ENCODE results near the gene DCDC2.
"Not testable (repeated sequence)": the region's sequence is repeated elsewhere in the genome, so short reads cannot be mapped to it uniquely, and the experiment has no call there.

The DCDC2 gene

GRCh38 chr6:24241779-24242178 is 116.1 kb downstream of the DCDC2 start:
- H2BK120ac ChIP-seq (ENCODE audit: insufficient read depth, low read length, poor library complexity); DNase-seq; H3K36me3 ChIP-seq (ENCODE audit: control insufficient read depth in 1 of 2, insufficient read depth in 2 of 2, low read length in 2 of 2); H3K14ac ChIP-seq (ENCODE audit: low read length); H3K18ac ChIP-seq (ENCODE audit: low read length); H2AFZ ChIP-seq (ENCODE audit: insufficient read depth, low read length, poor library complexity); H3K23ac ChIP-seq (ENCODE audit: low read length); H3K79me2 ChIP-seq (ENCODE audit: control insufficient read depth, insufficient read depth, low read length, poor library complexity); H3K79me1 ChIP-seq (ENCODE audit: low read length); H4K8ac ChIP-seq (ENCODE audit: low read depth, low read length); H4K12ac ChIP-seq (ENCODE audit: low read depth, low read length); H3K9ac ChIP-seq (ENCODE audit: low read length); H3K27ac ChIP-seq (ENCODE audit: low read depth, low read length); H3K4me2 ChIP-seq (ENCODE audit: low read length); H2BK12ac ChIP-seq (ENCODE audit: low read length); H3K4me3 ChIP-seq (ENCODE audit: low read depth, low read length); H3K4me1 ChIP-seq (ENCODE audit: control insufficient read depth in 1 of 2, insufficient read depth in 2 of 2, low read length in 2 of 2); H3K9me3 ChIP-seq (ENCODE audit: insufficient read depth, low read depth, low read length); H2BK5ac ChIP-seq (ENCODE audit: low read depth, low read length, poor library complexity); H3K27me3 ChIP-seq (ENCODE audit: insufficient read depth, low read length); H2AK5ac ChIP-seq (ENCODE audit: low read length); H3K4ac ChIP-seq (ENCODE audit: low read depth, low read length); H4K91ac ChIP-seq (ENCODE audit: low read depth, low read length): not testable (repeated sequence)
- WGBS (ENCODE audit: extremely low coverage, insufficient coverage, insufficient read length) = no CpG with 5 or more reads among the region's 1 CpG

- no CpG with 5 or more reads among the region's 2 CpGs for WGBS (ENCODE audit: extremely low coverage, insufficient coverage, insufficient read length)
These were observed 116.9 kb downstream of the DCDC2 start for GRCh38 chr6:24240943-24241342.

GRCh38 chr6:24240380-24240928 is 117.4 kb downstream of the DCDC2 start:
- H3K9me3 ChIP-seq (ENCODE audit: insufficient read depth, low read depth, low read length) = peaks cover 2% of the 10 kb centered on the region
- H3K4me1 ChIP-seq (ENCODE audit: control insufficient read depth in 1 of 2, insufficient read depth in 2 of 2, low read length in 2 of 2) = peaks cover 0 to 6% of the 10 kb centered on the region in 2 experiments
- no peak overlapping the region for H3K4ac ChIP-seq (ENCODE audit: low read depth, low read length)
- H2BK5ac ChIP-seq (ENCODE audit: low read depth, low read length, poor library complexity) = no peak overlapping the region
- H4K91ac ChIP-seq (ENCODE audit: low read depth, low read length) = no peak overlapping the region
- H2AK5ac ChIP-seq (ENCODE audit: low read length) = no peak overlapping the region
- no peak overlapping the region for H4K12ac ChIP-seq (ENCODE audit: low read depth, low read length)
- H4K8ac ChIP-seq (ENCODE audit: low read depth, low read length) = no peak overlapping the region
- no peak overlapping the region for H3K14ac ChIP-seq (ENCODE audit: low read length)
- no peaks in the 10 kb centered on the region for H3K36me3 ChIP-seq (ENCODE audit: control insufficient read depth in 1 of 2, insufficient read depth in 2 of 2, low read length in 2 of 2)
- no peak overlapping the region for H3K4me2 ChIP-seq (ENCODE audit: low read length)
- H2BK120ac ChIP-seq (ENCODE audit: insufficient read depth, low read length, poor library complexity) = no peak overlapping the region
- no peak overlapping the region for H3K27ac ChIP-seq (ENCODE audit: low read depth, low read length)
- H2AFZ ChIP-seq (ENCODE audit: insufficient read depth, low read length, poor library complexity) = no peak overlapping the region
- H3K9ac ChIP-seq (ENCODE audit: low read length) = no peak overlapping the region
- DNase-seq = no peak
- no peak overlapping the region for H3K23ac ChIP-seq (ENCODE audit: low read length)
- WGBS (ENCODE audit: extremely low coverage, insufficient coverage, insufficient read length) = no CpG with 5 or more reads among the region's 3 CpGs
- H3K79me1 ChIP-seq (ENCODE audit: low read length) = no peaks in the 10 kb centered on the region
- no peaks in the 10 kb centered on the region for H3K79me2 ChIP-seq (ENCODE audit: control insufficient read depth, insufficient read depth, low read length, poor library complexity)
- H3K18ac ChIP-seq (ENCODE audit: low read length) = no peak overlapping the region
- no peaks in the 10 kb centered on the region for H3K27me3 ChIP-seq (ENCODE audit: insufficient read depth, low read length)
- H2BK12ac ChIP-seq (ENCODE audit: low read length) = no peak overlapping the region
- no peak overlapping the region for H3K4me3 ChIP-seq (ENCODE audit: low read depth, low read length)

More at GRCh38 chr6:24240943-24241342, 116.9 kb downstream of the DCDC2 start:
- Histone ChIP-seq H3K79me2 (ENCODE audit: control insufficient read depth, insufficient read depth, low read length, poor library complexity) (no peaks in the 10 kb centered on the region), H3K4me2 (ENCODE audit: low read length) (no peak overlapping the region), H3K27ac (ENCODE audit: low read depth, low read length) (no peak overlapping the region), H3K27me3 (ENCODE audit: insufficient read depth, low read length) (no peaks in the 10 kb centered on the region), H3K9me3 (ENCODE audit: insufficient read depth, low read depth, low read length) (peaks cover 2% of the 10 kb centered on the region), H4K8ac (ENCODE audit: low read depth, low read length) (no peak overlapping the region), H2BK12ac (ENCODE audit: low read length) (no peak overlapping the region), H2BK120ac (ENCODE audit: insufficient read depth, low read length, poor library complexity) (no peak overlapping the region), H3K4me1 (ENCODE audit: control insufficient read depth in 1 of 2, insufficient read depth in 2 of 2, low read length in 2 of 2) (peaks cover 0 to 6% of the 10 kb centered on the region in 2 experiments), H2AFZ (ENCODE audit: insufficient read depth, low read length, poor library complexity) (no peak overlapping the region), H3K23ac (ENCODE audit: low read length) (no peak overlapping the region), H3K9ac (ENCODE audit: low read length) (no peak overlapping the region), H3K36me3 (ENCODE audit: control insufficient read depth in 1 of 2, insufficient read depth in 2 of 2, low read length in 2 of 2) (no peaks in the 10 kb centered on the region), H2BK5ac (ENCODE audit: low read depth, low read length, poor library complexity) (no peak overlapping the region), H4K91ac (ENCODE audit: low read depth, low read length) (no peak overlapping the region), H2AK5ac (ENCODE audit: low read length) (no peak overlapping the region), H3K14ac (ENCODE audit: low read length) (no peak overlapping the region), H3K18ac (ENCODE audit: low read length) (no peak overlapping the region), H3K4me3 (ENCODE audit: low read depth, low read length) (no peak overlapping the region), H3K79me1 (ENCODE audit: low read length) (no peaks in the 10 kb centered on the region), H4K12ac (ENCODE audit: low read depth, low read length) (no peak overlapping the region), H3K4ac (ENCODE audit: low read depth, low read length) (no peak overlapping the region)
- no peak for DNase-seq

- H2AFZ ChIP-seq (ENCODE audit: insufficient read depth, low read length, poor library complexity) = no peak overlapping the region
- no peak overlapping the region for H2BK12ac ChIP-seq (ENCODE audit: low read length)
- WGBS (ENCODE audit: extremely low coverage, insufficient coverage, insufficient read length) = no CpG with 5 or more reads among the region's 3 CpGs
- no peak overlapping the region for H4K91ac ChIP-seq (ENCODE audit: low read depth, low read length)
- no peak overlapping the region for H4K12ac ChIP-seq (ENCODE audit: low read depth, low read length)
- H3K9ac ChIP-seq (ENCODE audit: low read length) = no peak overlapping the region
- no peaks in the 10 kb centered on the region for H3K27me3 ChIP-seq (ENCODE audit: insufficient read depth, low read length)
- H3K79me2 ChIP-seq (ENCODE audit: control insufficient read depth, insufficient read depth, low read length, poor library complexity) = no peaks in the 10 kb centered on the region
- H3K4me3 ChIP-seq (ENCODE audit: low read depth, low read length) = no peak overlapping the region
- H4K8ac ChIP-seq (ENCODE audit: low read depth, low read length) = no peak overlapping the region
- H2BK120ac ChIP-seq (ENCODE audit: insufficient read depth, low read length, poor library complexity) = no peak overlapping the region
- no peaks in the 10 kb centered on the region for H3K79me1 ChIP-seq (ENCODE audit: low read length)
- H3K23ac ChIP-seq (ENCODE audit: low read length) = no peak overlapping the region
- H3K4me2 ChIP-seq (ENCODE audit: low read length) = no peak overlapping the region
- H2BK5ac ChIP-seq (ENCODE audit: low read depth, low read length, poor library complexity) = no peak overlapping the region
- H3K27ac ChIP-seq (ENCODE audit: low read depth, low read length) = no peak overlapping the region
- peaks cover 0 to 4% of the 10 kb centered on the region in 2 experiments for H3K4me1 ChIP-seq (ENCODE audit: control insufficient read depth in 1 of 2, insufficient read depth in 2 of 2, low read length in 2 of 2)
- H3K4ac ChIP-seq (ENCODE audit: low read depth, low read length) = no peak overlapping the region
- peaks cover 2% of the 10 kb centered on the region for H3K9me3 ChIP-seq (ENCODE audit: insufficient read depth, low read depth, low read length)
- no peak overlapping the region for H3K18ac ChIP-seq (ENCODE audit: low read length)
- no peak overlapping the region for H3K14ac ChIP-seq (ENCODE audit: low read length)
- no peaks in the 10 kb centered on the region for H3K36me3 ChIP-seq (ENCODE audit: control insufficient read depth in 1 of 2, insufficient read depth in 2 of 2, low read length in 2 of 2)
- no peak for DNase-seq
- no peak overlapping the region for H2AK5ac ChIP-seq (ENCODE audit: low read length)
These were observed 119.2 kb downstream of the DCDC2 start for GRCh38 chr6:24238700-24239099.
